ENCODE measurements around the gene CCDC88A.

DNA sequence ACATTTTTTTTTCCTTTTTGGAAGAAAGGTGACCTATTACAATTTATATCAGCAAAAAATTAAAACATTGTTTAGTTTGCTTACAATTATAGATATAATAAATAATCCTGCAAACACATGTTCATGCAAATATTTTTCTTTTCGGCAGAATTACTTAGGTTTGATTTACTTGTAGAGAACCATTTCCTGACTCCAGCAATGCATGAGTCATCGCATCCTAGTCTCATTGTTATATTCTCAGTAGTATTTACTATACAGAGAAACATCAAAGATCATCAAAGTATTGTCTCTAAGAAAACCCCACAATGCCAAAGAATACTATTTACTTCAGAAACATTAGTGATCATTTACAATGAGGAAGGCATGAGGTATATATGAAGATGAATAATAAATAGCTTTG is 110.2 kb downstream of the CCDC88A start:
- TF ChIP-seq, protein P1, sequence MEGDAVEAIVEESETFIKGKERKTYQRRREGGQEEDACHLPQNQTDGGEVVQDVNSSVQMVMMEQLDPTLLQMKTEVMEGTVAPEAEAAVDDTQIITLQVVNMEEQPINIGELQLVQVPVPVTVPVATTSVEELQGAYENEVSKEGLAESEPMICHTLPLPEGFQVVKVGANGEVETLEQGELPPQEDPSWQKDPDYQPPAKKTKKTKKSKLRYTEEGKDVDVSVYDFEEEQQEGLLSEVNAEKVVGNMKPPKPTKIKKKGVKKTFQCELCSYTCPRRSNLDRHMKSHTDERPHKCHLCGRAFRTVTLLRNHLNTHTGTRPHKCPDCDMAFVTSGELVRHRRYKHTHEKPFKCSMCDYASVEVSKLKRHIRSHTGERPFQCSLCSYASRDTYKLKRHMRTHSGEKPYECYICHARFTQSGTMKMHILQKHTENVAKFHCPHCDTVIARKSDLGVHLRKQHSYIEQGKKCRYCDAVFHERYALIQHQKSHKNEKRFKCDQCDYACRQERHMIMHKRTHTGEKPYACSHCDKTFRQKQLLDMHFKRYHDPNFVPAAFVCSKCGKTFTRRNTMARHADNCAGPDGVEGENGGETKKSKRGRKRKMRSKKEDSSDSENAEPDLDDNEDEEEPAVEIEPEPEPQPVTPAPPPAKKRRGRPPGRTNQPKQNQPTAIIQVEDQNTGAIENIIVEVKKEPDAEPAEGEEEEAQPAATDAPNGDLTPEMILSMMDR (IDR thresholded peaks at IDR 0.05): no peak
- TF ChIP-seq POLR2A (IDR thresholded peaks at IDR 0.05): no peak

All from testis (tissue), 2 donors.